Measurements from ENCODE around the gene CSH1.
A peak's percentile ranks its signal among the peaks of the same experiment; 100 is the strongest.
"Not testable (repeated sequence)": the region's sequence is repeated elsewhere in the genome, so short reads cannot be mapped to it uniquely, and the experiment has no call there.

CSH1 gene

GRCh38 chr17:63928966-63929695 lies 32.8 kb upstream of the CSH1 start:
- no peak for DNase-seq (ENCODE audit: insufficient read length, low spot score)
- FAIRE-seq, result no peak

GRCh38 chr17:63928172-63928666 lies 31.8 kb upstream of the CSH1 start:
- no peak for DNase-seq (ENCODE audit: insufficient read length, low spot score)
- FAIRE-seq, result peak; percentile 39

- no peak for DNase-seq (ENCODE audit: insufficient read length, low spot score)
- FAIRE-seq, result peak; percentile 53
Measured at GRCh38 chr17:63927464-63928171, 31.2 kb upstream of the CSH1 start.

GRCh38 chr17:63926164-63926563 lies 29.8 kb upstream of the CSH1 start:
- DNase-seq (ENCODE audit: insufficient read length, low spot score) (no peak), FAIRE-seq (no peak)

- DNase-seq (ENCODE audit: insufficient read length, low spot score), result no peak
- peak; percentile 69 for FAIRE-seq
Measured at GRCh38 chr17:63925615-63926014, 29.2 kb upstream of the CSH1 start.

- not testable (repeated sequence) for DNase-seq (ENCODE audit: insufficient read length, low spot score)
- FAIRE-seq, result peak; percentile 85
Measured at GRCh38 chr17:63922402-63922801, 26.0 kb upstream of the CSH1 start.

GRCh38 chr17:63920779-63921178 lies 24.4 kb upstream of the CSH1 start:
- not testable (repeated sequence) for DNase-seq (ENCODE audit: insufficient read length, low spot score); FAIRE-seq

- DNase-seq (ENCODE audit: insufficient read length, low spot score); FAIRE-seq: not testable (repeated sequence)
Measured at GRCh38 chr17:63920050-63920449, 23.7 kb upstream of the CSH1 start.

GRCh38 chr17:63919311-63919723 lies 22.9 kb upstream of the CSH1 start:
- peak; percentile 56 for FAIRE-seq
- peak; percentile 57 for DNase-seq (ENCODE audit: insufficient read length, low spot score)

- not testable (repeated sequence) for DNase-seq (ENCODE audit: insufficient read length, low spot score); FAIRE-seq
Measured at GRCh38 chr17:63918789-63919305, 22.5 kb upstream of the CSH1 start, which contains the start of gene GH1. Gene GH1 (minus strand): TSS chr17:63918839. CDS start chr17:63918776, 63 bp downstream.

GRCh38 chr17:63918305-63918704 lies 21.9 kb upstream of the CSH1 start:
- DNase-seq (ENCODE audit: insufficient read length, low spot score) (no peak), FAIRE-seq (no peak)

- FAIRE-seq, result no peak
Measured at GRCh38 chr17:63917646-63918045, 21.3 kb upstream of the CSH1 start.

GRCh38 chr17:63917206-63917605 lies 20.8 kb upstream of the CSH1 start:
- not testable (repeated sequence) for FAIRE-seq; DNase-seq (ENCODE audit: insufficient read length, low spot score)

More at GRCh38 chr17:63917646-63918045, 21.3 kb upstream of the CSH1 start:
- no peak for DNase-seq (ENCODE audit: insufficient read length, low spot score)

GRCh38 chr17:63916566-63917185 lies 20.3 kb upstream of the CSH1 start:
- DNase-seq (ENCODE audit: insufficient read length, low spot score), result no peak
- no peak for FAIRE-seq

GRCh38 chr17:63915753-63916152 lies 19.4 kb upstream of the CSH1 start:
- peak; percentile 83 for FAIRE-seq
- not testable (repeated sequence) for DNase-seq (ENCODE audit: insufficient read length, low spot score)

- no peak for FAIRE-seq
- no peak for DNase-seq (ENCODE audit: insufficient read length, low spot score)
Measured at GRCh38 chr17:63914471-63914870, 18.1 kb upstream of the CSH1 start.

GRCh38 chr17:63911657-63912100 lies 15.3 kb upstream of the CSH1 start:
- FAIRE-seq (no peak), DNase-seq (ENCODE audit: insufficient read length, low spot score) (peak; percentile 38)

- DNase-seq (ENCODE audit: insufficient read length, low spot score) (no peak), FAIRE-seq (no peak)
Measured at GRCh38 chr17:63911041-63911635, 14.8 kb upstream of the CSH1 start, which contains the start of gene CSHL1. Gene CSHL1 (minus strand): TSS chr17:63911258. CDS start chr17:63911196, 62 bp downstream.

GRCh38 chr17:63910096-63910495 lies 13.7 kb upstream of the CSH1 start:
- no peak for DNase-seq (ENCODE audit: insufficient read length, low spot score)
- no peak for FAIRE-seq

- not testable (repeated sequence) for DNase-seq (ENCODE audit: insufficient read length, low spot score); FAIRE-seq
Measured at GRCh38 chr17:63909586-63909985, 13.2 kb upstream of the CSH1 start.
